Femur (tissue), 1 donor: ENCODE results near the gene TPSB2.

ENCODE experiments used
- DNase-seq: peaks from one replicate; pipeline ENCODE4 v3.0.0-alpha.2; 2017

The TPSB2 gene

DNA sequence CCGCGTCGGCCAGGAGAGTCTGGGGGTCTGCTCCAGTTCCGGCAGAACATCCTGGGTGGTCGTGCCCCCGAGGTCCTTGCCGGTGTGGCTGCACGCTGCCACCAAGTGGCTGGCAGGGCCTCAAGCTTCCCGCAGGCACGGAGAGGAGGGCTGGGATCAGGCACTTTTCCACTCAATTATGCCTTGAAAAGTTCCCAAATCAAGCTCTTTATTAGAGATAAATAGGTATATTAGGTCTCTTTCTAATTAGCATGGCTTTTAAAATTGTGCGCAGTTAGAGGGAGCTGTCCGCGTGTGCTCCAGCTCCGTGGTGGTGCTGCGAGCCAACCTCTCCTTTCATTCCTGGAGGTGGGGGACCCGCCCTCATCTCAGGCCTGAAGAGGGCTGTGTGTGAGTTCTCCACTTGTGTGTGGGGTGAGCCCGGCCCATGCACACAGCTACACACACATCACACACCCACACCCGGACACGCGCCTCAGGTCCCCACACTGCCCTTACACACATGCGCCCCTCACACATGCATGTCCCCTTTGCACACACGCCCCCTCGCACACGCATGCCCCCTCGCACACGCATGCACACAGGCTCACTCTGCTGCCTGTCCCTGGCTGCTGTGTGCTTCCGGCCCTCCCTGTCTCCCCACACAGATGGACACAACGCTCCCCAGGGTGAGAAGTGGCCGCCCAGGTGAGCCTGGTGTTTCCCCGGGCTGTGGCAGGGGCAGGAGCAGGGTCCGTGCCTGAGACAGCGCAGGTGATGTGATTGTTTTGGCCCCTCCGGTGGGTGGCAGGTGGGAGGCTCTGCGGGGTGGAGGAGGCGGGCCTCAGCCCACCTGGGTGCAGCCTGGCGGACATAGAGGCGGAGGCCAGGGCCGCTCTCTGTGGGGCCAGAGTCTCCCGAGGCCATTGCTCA is 48.3 kb downstream of the TPSB2 start:
- DNase-seq = no peak

DNA sequence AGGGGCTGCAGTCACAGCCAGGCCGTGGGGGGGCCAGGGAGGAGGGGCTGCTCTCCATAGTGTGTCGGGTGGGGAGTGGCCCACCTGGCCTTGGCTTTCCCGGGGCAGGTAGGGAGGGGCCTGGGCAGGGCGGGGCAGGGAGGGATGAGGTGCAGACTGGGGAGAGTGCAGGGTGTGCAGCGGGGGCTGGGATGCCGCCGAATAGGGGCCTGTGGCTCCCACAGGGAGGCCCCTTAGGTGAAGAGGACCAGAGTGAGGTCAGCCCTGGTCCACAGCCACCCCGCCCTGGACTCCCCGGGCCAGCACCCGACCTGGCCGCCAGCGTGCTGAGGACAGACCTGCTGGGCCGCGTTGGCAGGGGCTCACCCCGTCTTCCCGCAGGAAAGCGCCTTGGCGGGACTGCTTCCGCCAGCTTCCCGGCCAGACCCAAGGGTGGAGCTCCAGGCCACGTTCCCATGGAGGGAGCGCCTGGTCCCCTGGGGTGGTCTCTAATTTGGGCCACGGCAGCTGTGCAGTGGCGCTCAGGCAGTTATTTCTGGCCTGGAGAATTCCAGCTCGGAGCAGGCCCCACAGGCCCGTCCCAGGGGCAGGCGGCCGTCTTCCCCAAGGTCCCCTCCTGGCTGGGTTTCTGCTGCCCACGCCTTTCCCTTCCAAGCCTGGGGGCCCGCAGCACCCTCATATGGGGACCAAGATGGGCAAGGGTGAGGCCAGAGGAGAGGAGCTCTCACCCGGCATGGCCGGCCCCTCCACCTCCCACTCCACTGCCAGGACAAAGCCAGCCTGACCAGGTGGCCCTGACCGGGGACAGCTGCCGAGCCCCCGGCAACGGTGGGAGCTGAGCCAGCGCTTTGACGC is 49.2 kb downstream of the TPSB2 start:
- DNase-seq = peak; percentile 73
